ENCODE measurements around the gene KDM4C. TPM values are rescaled to one million over a fixed set of nuclear protein-coding genes. Genes with fewer than 3 reads are reported as not detected.

Gene KDM4C
- total and polyA plus RNA-seq, 2 of the 8 experiments (the other 6 are each of a cell fraction or from before 2014, with no cell fraction given) = 13.0 to 26.1 TPM

DNA sequence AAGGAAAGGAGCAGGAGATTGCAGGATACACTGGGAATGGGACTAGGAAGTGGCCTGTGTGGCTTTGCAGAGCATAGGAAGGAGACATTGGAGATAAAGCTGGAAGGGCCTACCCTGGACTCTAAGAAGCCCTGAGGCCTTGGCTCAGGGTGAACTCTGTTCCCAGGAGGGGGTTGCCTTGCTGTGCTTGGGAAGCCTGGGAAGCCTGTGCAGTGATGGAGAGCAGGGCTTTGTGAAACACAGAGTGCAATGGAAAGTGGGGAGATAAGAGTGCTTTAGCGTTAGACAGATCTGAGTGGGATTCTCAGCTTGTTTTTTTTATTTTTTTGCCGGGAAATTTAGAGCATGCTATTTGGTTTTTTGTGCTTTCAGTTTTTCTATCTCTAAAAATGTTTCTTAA, 437.8 kb downstream of the KDM4C start (continued):
- TF ChIP-seq, protein P1, sequence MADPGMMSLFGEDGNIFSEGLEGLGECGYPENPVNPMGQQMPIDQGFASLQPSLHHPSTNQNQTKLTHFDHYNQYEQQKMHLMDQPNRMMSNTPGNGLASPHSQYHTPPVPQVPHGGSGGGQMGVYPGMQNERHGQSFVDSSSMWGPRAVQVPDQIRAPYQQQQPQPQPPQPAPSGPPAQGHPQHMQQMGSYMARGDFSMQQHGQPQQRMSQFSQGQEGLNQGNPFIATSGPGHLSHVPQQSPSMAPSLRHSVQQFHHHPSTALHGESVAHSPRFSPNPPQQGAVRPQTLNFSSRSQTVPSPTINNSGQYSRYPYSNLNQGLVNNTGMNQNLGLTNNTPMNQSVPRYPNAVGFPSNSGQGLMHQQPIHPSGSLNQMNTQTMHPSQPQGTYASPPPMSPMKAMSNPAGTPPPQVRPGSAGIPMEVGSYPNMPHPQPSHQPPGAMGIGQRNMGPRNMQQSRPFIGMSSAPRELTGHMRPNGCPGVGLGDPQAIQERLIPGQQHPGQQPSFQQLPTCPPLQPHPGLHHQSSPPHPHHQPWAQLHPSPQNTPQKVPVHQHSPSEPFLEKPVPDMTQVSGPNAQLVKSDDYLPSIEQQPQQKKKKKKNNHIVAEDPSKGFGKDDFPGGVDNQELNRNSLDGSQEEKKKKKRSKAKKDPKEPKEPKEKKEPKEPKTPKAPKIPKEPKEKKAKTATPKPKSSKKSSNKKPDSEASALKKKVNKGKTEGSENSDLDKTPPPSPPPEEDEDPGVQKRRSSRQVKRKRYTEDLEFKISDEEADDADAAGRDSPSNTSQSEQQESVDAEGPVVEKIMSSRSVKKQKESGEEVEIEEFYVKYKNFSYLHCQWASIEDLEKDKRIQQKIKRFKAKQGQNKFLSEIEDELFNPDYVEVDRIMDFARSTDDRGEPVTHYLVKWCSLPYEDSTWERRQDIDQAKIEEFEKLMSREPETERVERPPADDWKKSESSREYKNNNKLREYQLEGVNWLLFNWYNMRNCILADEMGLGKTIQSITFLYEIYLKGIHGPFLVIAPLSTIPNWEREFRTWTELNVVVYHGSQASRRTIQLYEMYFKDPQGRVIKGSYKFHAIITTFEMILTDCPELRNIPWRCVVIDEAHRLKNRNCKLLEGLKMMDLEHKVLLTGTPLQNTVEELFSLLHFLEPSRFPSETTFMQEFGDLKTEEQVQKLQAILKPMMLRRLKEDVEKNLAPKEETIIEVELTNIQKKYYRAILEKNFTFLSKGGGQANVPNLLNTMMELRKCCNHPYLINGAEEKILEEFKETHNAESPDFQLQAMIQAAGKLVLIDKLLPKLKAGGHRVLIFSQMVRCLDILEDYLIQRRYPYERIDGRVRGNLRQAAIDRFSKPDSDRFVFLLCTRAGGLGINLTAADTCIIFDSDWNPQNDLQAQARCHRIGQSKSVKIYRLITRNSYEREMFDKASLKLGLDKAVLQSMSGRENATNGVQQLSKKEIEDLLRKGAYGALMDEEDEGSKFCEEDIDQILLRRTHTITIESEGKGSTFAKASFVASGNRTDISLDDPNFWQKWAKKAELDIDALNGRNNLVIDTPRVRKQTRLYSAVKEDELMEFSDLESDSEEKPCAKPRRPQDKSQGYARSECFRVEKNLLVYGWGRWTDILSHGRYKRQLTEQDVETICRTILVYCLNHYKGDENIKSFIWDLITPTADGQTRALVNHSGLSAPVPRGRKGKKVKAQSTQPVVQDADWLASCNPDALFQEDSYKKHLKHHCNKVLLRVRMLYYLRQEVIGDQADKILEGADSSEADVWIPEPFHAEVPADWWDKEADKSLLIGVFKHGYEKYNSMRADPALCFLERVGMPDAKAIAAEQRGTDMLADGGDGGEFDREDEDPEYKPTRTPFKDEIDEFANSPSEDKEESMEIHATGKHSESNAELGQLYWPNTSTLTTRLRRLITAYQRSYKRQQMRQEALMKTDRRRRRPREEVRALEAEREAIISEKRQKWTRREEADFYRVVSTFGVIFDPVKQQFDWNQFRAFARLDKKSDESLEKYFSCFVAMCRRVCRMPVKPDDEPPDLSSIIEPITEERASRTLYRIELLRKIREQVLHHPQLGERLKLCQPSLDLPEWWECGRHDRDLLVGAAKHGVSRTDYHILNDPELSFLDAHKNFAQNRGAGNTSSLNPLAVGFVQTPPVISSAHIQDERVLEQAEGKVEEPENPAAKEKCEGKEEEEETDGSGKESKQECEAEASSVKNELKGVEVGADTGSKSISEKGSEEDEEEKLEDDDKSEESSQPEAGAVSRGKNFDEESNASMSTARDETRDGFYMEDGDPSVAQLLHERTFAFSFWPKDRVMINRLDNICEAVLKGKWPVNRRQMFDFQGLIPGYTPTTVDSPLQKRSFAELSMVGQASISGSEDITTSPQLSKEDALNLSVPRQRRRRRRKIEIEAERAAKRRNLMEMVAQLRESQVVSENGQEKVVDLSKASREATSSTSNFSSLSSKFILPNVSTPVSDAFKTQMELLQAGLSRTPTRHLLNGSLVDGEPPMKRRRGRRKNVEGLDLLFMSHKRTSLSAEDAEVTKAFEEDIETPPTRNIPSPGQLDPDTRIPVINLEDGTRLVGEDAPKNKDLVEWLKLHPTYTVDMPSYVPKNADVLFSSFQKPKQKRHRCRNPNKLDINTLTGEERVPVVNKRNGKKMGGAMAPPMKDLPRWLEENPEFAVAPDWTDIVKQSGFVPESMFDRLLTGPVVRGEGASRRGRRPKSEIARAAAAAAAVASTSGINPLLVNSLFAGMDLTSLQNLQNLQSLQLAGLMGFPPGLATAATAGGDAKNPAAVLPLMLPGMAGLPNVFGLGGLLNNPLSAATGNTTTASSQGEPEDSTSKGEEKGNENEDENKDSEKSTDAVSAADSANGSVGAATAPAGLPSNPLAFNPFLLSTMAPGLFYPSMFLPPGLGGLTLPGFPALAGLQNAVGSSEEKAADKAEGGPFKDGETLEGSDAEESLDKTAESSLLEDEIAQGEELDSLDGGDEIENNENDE (IDR thresholded peaks at IDR 0.05; ENCODE audit: insufficient replicate concordance, low read length) = no peak
- TF ChIP-seq KDM5A (IDR thresholded peaks at IDR 0.05; ENCODE audit: low read length) = no peak
- TF ChIP-seq SUZ12 (IDR thresholded peaks at IDR 0.05; ENCODE audit: low read length) = no peak
- no peak for TF ChIP-seq NANOG (IDR thresholded peaks at IDR 0.05; ENCODE audit: insufficient read depth, low read depth, low read length, poor library complexity, severe bottlenecking)
- no peak for TF ChIP-seq JUND (IDR thresholded peaks at IDR 0.05; ENCODE audit: low read length)
- TF ChIP-seq EGR1 (IDR thresholded peaks at IDR 0.05; ENCODE audit: borderline replicate concordance, low read depth, low read length) = no peak
- TF ChIP-seq ZNF274 (IDR thresholded peaks at IDR 0.05; ENCODE audit: borderline replicate concordance, extremely low read depth, low read length) = no peak
- no peak for TF ChIP-seq TCF12 (IDR thresholded peaks at IDR 0.05; ENCODE audit: low read depth, low read length)
- TF ChIP-seq JUN (IDR thresholded peaks at IDR 0.05; ENCODE audit: low read depth, low read length) = no peak
- TF ChIP-seq RAD21 (IDR thresholded peaks at IDR 0.05 in 1 of 2, conservative IDR thresholded peaks at IDR 0.05 in 1 of 2; ENCODE audit: low read depth in 2 of 2, low read length in 2 of 2) = no peak

Data from H1 (cell line).